Measurements from ENCODE around the gene LAMTOR2. TPM values are rescaled to one million over a fixed set of nuclear protein-coding genes. Genes with fewer than 3 reads are reported as not detected.

LAMTOR2 gene
- total RNA-seq (2022; extraction: Qiagen RNA extraction), result 140 to 156 TPM (median 148 TPM) in 5 replicates

DNA sequence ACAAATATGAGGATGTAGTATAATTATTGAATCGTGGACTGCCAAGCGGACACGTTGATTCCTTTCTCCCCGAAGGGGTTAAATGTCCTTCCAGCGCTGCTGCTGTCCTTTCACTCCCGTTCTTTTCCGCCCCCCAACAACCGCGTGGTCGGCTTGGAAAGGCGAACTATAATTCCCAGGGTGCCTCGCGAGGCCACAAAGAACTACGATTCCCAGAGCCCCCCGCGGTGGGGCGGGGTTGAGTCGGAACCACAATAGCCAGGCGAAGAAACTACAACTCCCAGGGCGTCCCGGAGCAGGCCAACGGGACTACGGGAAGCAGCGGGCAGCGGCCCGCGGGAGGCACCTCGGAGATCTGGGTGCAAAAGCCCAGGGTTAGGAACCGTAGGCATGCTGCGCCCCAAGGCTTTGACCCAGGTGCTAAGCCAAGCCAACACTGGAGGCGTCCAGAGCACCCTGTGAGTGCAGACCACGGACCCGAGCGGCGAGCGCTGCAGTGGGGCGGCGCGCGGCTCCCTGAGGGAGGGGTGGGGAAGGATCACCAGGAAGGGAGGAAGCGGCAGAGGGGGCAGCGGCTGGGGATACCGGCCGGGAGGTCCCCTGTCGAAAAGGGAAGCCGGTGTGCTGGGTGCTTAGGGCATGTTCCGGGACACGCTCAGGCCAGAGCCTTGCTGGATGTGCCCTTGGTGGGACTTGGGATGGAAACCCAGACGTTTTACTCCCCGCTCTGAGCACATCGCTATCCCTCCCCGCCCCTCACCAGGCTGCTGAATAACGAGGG, at the start of gene LAMTOR2:
Gene LAMTOR2 (plus strand): TSS at position 283 of the 781 bp plus-strand sequence. CDS start 108 bp downstream, at position 391.

DNA sequence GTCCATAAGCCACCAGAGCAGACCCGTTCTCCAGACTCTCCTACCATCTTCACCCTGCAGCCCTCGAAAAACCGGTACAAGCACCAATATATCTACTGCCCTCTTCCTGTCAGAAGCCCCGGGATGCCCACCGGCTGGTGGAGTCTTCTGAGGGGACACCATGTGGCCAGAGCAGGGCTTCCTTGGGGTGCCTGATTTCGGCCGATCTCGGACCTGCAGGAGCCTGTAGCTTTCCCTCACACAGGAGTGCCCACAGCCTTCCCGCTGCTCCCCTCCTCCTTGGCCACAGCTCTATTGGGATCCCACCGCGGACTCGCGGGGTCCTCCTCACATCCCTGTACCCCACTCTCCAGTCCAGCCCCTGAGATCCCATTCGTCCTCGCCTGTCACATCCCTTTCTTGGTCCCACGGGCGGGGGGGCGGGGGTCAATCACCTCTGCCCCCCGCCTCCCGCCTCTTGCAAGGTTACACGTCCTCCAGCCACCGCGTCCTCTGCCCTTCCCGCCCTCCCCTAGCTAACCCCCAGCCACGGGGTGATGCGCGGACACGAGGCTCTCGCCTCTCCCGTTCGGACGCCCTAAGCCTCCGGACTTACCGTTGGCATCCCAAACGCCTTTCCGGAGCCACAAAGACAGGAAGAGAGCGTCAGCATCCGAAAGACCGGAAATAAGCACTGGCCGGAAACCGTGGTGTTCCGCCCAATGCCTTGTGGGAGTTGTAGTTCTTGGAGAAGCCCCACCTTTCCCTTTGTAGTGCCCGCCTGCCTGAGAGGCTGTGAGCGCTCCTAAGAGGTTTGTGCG, 34.1 kb upstream of the LAMTOR2 start, which contains the start of gene SSR2:
Gene SSR2 (minus strand): TSS at position 659 of the 800 bp plus-strand sequence. CDS start 784 bp downstream, outside the sequence.

DNA sequence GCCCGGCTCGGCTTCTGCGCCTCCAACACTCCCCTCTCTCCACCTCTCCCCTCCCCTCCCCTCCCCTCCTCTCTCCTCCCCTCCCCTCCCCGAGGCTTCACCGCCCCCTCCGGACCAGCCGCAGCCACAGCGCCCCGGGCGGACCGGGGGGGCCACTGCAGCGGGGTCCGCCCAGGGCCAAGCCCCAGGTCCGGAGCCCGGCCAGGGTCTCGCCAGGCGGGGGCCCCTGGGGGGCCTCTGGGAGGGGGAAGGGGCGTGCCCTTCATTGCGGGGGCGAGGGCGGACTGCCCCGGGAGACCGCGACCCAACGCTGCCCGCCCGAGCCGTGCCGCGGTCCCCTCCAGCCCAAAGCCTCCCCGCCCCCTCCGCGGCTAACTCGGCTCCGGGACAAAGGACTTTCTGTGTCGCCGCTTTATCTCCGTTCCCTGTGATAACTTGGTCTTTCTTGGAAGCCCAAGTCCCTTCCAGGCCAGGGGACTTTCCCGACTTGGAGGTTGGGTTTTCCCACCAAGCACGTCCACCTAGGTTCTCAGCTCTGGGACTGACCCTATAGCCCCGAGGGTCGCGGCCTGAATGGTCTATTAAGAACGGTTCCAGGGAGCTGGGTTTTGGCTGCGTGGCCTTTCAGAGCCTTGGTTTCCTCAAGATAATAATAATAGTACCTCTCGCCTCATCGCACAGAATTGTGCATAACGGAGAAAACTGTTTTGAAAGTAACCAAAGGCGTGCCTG, 648 bp upstream of the LAMTOR2 start, which contains the start of gene UBQLN4:
Gene UBQLN4 (minus strand): TSS at position 31 of the 732 bp plus-strand sequence. CDS start 97 bp downstream, outside the sequence.

DNA sequence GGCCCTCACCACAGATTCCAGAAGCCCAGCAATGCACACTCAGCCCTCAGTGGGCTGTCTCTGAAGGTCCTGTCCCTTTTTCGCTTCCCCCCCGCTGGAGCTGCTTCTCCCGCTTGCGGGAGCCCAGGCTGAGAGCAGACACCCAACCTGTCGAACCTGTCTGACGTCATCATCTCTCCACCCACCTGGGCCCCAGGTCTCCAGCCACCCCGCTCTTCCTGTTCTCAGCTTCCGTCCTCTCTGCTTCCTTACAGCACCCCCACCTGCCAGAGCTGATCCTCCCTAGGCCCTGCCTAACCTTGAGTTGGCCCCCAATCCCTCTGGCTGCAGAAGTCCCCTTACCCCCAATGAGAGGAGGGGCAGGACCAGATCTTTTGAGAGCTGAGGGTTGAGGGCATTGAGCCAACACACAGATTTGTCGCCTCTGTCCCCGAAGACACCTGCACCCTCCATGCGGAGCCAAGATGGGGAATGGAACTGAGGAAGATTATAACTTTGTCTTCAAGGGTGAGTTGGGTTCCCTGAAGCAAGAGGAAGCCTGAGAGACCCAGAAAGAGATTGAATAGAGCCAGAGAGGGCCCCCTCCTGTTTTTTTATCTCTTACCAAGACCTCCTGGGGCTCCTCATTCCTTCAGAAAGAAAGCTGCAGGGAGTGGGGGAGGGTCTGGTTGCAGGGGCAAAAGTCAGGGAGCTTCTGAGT, 6.5 kb downstream of the LAMTOR2 start, which contains the start of gene RAB25:
Gene RAB25 (plus strand): TSS at position 224 of the 700 bp plus-strand sequence. CDS start 241 bp downstream, at position 465.

DNA sequence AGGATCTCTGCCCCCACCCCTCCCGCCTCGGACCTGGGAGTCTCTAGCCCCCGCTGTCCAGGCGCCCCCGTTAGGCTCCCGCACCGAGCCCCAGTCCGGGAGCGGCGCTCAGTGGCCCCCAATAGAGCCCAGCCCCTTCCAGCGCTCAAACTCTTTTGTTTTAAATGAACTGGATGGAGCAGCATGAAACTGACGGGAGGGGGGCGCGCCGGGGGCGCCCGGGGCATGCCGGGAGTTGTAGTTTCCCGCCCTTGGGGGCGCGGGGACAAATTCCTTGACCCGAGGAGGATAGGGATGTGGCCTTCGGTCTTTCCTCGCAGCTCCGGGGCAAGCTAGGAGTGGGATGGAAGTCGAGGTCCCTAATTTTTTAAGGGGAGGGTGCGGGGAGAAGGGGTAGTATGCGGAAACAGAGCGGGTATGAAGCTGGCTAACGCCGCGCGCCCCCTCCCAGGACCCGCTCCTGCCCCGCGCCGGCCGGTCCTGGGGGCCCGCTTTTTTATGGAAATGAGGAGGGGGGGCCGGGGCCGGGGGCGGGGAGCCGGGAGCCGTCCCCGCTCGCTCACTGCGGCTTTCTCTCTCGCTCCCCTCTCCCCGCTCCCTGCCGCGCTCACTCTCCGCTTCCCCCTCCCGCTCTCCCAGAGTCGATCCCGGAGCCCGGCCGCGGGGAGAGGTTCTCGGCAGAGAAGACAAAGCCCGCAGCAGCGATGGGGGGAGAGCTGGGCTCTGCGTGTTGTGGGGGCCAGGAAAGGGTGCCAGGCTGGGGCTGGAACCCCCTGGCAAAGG, 27.9 kb downstream of the LAMTOR2 start, which contains the start of gene MEX3A:
Gene MEX3A (minus strand): TSS at position 157 of the 783 bp plus-strand sequence. CDS start 467 bp downstream, outside the sequence.

Other genes starting within 250 kb of the LAMTOR2 start
- 11.9 to 15.3 TPM (median 13.5 TPM) in 5 replicates for gene GON4L, start 197.6 kb upstream of the LAMTOR2 start, total RNA-seq (2022; extraction: Qiagen RNA extraction)
- gene SYT11, start 195.2 kb upstream of the LAMTOR2 start, total RNA-seq (2022; extraction: Qiagen RNA extraction), result 0.92 to 1.5 TPM (median 1.3 TPM) in 5 replicates
- 18.7 to 22.1 TPM (median 21.6 TPM) in 5 replicates for gene RIT1, start 143.4 kb upstream of the LAMTOR2 start, total RNA-seq (2022; extraction: Qiagen RNA extraction)
- gene KHDC4, start 120.4 kb upstream of the LAMTOR2 start, total RNA-seq (2022; extraction: Qiagen RNA extraction), result 20.0 to 23.2 TPM (median 22.2 TPM) in 5 replicates
- not detected in 5 replicates for gene RXFP4, start 113.1 kb upstream of the LAMTOR2 start, total RNA-seq (2022; extraction: Qiagen RNA extraction)
- 27.6 to 42.5 TPM (median 34.0 TPM) in 5 replicates for gene ARHGEF2, start 76.2 kb upstream of the LAMTOR2 start, total RNA-seq (2022; extraction: Qiagen RNA extraction)
- 254 to 271 TPM (median 259 TPM) in 5 replicates for gene SSR2, start 33.8 kb upstream of the LAMTOR2 start, total RNA-seq (2022; extraction: Qiagen RNA extraction)
- 34.3 to 41.2 TPM (median 40.5 TPM) in 5 replicates for gene UBQLN4, start 984 bp upstream of the LAMTOR2 start, total RNA-seq (2022; extraction: Qiagen RNA extraction)
- 0.17 to 0.28 TPM in 2 of 5 replicates, not detected in the others for gene RAB25, start 6.4 kb downstream of the LAMTOR2 start, total RNA-seq (2022; extraction: Qiagen RNA extraction)
- gene MEX3A, start 27.7 kb downstream of the LAMTOR2 start, total RNA-seq (2022; extraction: Qiagen RNA extraction), result 1.2 to 2.4 TPM (median 2.2 TPM) in 5 replicates
- 697 to 752 TPM (median 725 TPM) in 5 replicates for gene LMNA, start 59.9 kb downstream of the LAMTOR2 start, total RNA-seq (2022; extraction: Qiagen RNA extraction)
- gene SEMA4A, start 98.8 kb downstream of the LAMTOR2 start, total RNA-seq (2022; extraction: Qiagen RNA extraction), result 0.36 to 0.43 TPM (median 0.40 TPM) in 5 replicates
- 25.7 to 32.0 TPM (median 27.0 TPM) in 5 replicates for gene SLC25A44, start 139.3 kb downstream of the LAMTOR2 start, total RNA-seq (2022; extraction: Qiagen RNA extraction)
- 47.7 to 63.9 TPM (median 60.3 TPM) in 5 replicates for gene PMF1, start 158.2 kb downstream of the LAMTOR2 start, total RNA-seq (2022; extraction: Qiagen RNA extraction)
- gene BGLAP, start 187.4 kb downstream of the LAMTOR2 start, total RNA-seq (2022; extraction: Qiagen RNA extraction), result 0.16 to 0.62 TPM (median 0.30 TPM) in 3 of 5 replicates, not detected in the others
- 2.7 to 4.3 TPM (median 3.3 TPM) in 5 replicates for gene PAQR6, start 193.3 kb downstream of the LAMTOR2 start, total RNA-seq (2022; extraction: Qiagen RNA extraction)
- 41.9 to 46.8 TPM (median 43.0 TPM) in 5 replicates for gene SMG5, start 228.0 kb downstream of the LAMTOR2 start, total RNA-seq (2022; extraction: Qiagen RNA extraction)
- gene TMEM79, start 229.5 kb downstream of the LAMTOR2 start, total RNA-seq (2022; extraction: Qiagen RNA extraction), result 7.4 to 8.6 TPM (median 7.5 TPM) in 5 replicates
- gene GLMP, start 240.9 kb downstream of the LAMTOR2 start, total RNA-seq (2022; extraction: Qiagen RNA extraction), result 36.3 to 48.1 TPM (median 45.0 TPM) in 5 replicates
- gene VHLL, start 244.5 kb downstream of the LAMTOR2 start, total RNA-seq (2022; extraction: Qiagen RNA extraction), result not detected in 5 replicates

Data from A549 treated with Hydrocortisone at 1 μM for 4 hours (cell line).